Glomerular endothelial cell (primary cell): ENCODE results near the gene CERS2. TPM values are rescaled to one million over a fixed set of nuclear protein-coding genes. Genes with fewer than 3 reads are reported as not detected.

ENCODE experiments used
- DNase-seq: peaks from one replicate; pipeline ENCODE4 v3.0.0-alpha.2; 2011; ENCODE audit warnings: low read depth, low spot score; ENCODE audit errors: extremely low read depth
- total RNA-seq: library from RNA; depleted of rRNA; stranded (reverse); fragments of >200 nt; gene quantifications from 2 replicates; pipeline ENCODE4 v1.2.3, GENCODE V29; 2015

The CERS2 gene
- total RNA-seq, 1 donor from 2014 or later = 139 TPM

- DNase-seq = no peak
Measured at GRCh38 chr1:150997949-150998348, 23.3 kb upstream of the CERS2 start.

GRCh38 chr1:150997126-150997872 is 22.7 kb upstream of the CERS2 start:
- DNase-seq = no peak

- no peak for DNase-seq
Measured at GRCh38 chr1:150995896-150996295, 21.3 kb upstream of the CERS2 start.

- DNase-seq = no peak
Measured at GRCh38 chr1:150995460-150995859, 20.8 kb upstream of the CERS2 start.

- no peak for DNase-seq
Measured at GRCh38 chr1:150994248-150994647, 19.6 kb upstream of the CERS2 start.

- no peak for DNase-seq
Measured at GRCh38 chr1:150992626-150993025, 18.0 kb upstream of the CERS2 start.

- no peak for DNase-seq
Measured at GRCh38 chr1:150987924-150988323, 13.3 kb upstream of the CERS2 start.

GRCh38 chr1:150985179-150985825 is 10.7 kb upstream of the CERS2 start:
- no peak for DNase-seq

GRCh38 chr1:150981805-150982712 is 7.4 kb upstream of the CERS2 start, which contains the start of gene ANXA9:
ANXA9 (plus strand) TSS chr1:150982292; CDS start chr1:150983106, 814 bp downstream.
- DNase-seq = no peak

GRCh38 chr1:150981177-150981804 is 6.7 kb upstream of the CERS2 start:
- DNase-seq = no peak

- DNase-seq = peak; percentile 89
Measured at GRCh38 chr1:150979092-150980056, 4.7 kb upstream of the CERS2 start.

GRCh38 chr1:150976879-150977694 is 2.5 kb upstream of the CERS2 start:
- DNase-seq = peak; percentile 50

GRCh38 chr1:150976401-150976821 is 1.8 kb upstream of the CERS2 start:
- no peak for DNase-seq

- DNase-seq = no peak
Measured at GRCh38 chr1:150973836-150974579, 627 bp downstream of the CERS2 start.

GRCh38 chr1:150973258-150973835 is 1.3 kb downstream of the CERS2 start:
- no peak for DNase-seq

- DNase-seq = no peak
Measured at GRCh38 chr1:150972417-150972940, 2.2 kb downstream of the CERS2 start.
